Esophagus squamous epithelium (tissue), 4 donors: ENCODE measurements around the gene CCNI.

Experiments used
- CTCF ChIP-seq, 6 experiments: fragments of 450-650 bp in 4 of 6; fragments of 200-600 bp in 2 of 6; sonication (generic) in 2 of 6; IDR thresholded peaks; one replicate each; pipeline ENCODE4 v1.5.1; 2016 to 2019; ENCODE audit warnings: antibody characterized with exemption in 6 of 6, mild to moderate bottlenecking in 4 of 6, moderate library complexity in 4 of 6
- POLR2A ChIP-seq, 4 donors: fragments of 450-650 bp; IDR thresholded peaks; one replicate each; pipeline ENCODE4 v1.6.1; 2017; ENCODE audit warnings: antibody characterized with exemption in 4 of 4, mild to moderate bottlenecking in 4 of 4, moderate library complexity in 3 of 4

GRCh38 chr4:77039796-77040195, 36.0 kb downstream of the CCNI start:
- TF ChIP-seq CTCF (IDR thresholded peaks at IDR 0.05), result no peak
- TF ChIP-seq POLR2A (IDR thresholded peaks at IDR 0.05), result no peak
